Stomach smooth muscle (tissue), 2 donors: Measurements from ENCODE around the gene DCAF12.
"Not testable (repeated sequence)": the region's sequence is repeated elsewhere in the genome, so short reads cannot be mapped to it uniquely, and the experiment has no call there.

ENCODE experiments used
- H3K27ac ChIP-seq: one replicate; pipeline ENCODE4 v1.7.0; 2013; ENCODE audit warnings: mild to moderate bottlenecking, low read length, inconsistent platforms
- H3K27me3 ChIP-seq, 2 donors: one replicate each; pipeline ENCODE4 v1.7.0; 2013; ENCODE audit warnings: low read length in 2 of 2; ENCODE audit not compliant: insufficient read depth in 2 of 2, control insufficient read depth in 1 of 2
- H3K36me3 ChIP-seq, 2 donors: one replicate each; pipeline ENCODE4 v1.7.0; 2013; ENCODE audit warnings: low read length in 2 of 2; ENCODE audit not compliant: control insufficient read depth in 2 of 2, insufficient read depth in 2 of 2
- H3K4me1 ChIP-seq: one replicate; pipeline ENCODE4 v1.7.0; 2013; ENCODE audit warnings: low read length; ENCODE audit not compliant: control insufficient read depth, insufficient read depth
- H3K4me3 ChIP-seq, 2 donors: one replicate each; pipeline ENCODE4 v1.7.0; 2013; ENCODE audit warnings: low read length in 2 of 2
- H3K9ac ChIP-seq, 2 donors: one replicate each; pipeline ENCODE4 v1.7.0; 2013; ENCODE audit warnings: low read length in 2 of 2, mild to moderate bottlenecking in 1 of 2
- H3K9me3 ChIP-seq, 2 donors: one replicate each; pipeline ENCODE4 v1.7.0; 2013; ENCODE audit warnings: low read length in 2 of 2; ENCODE audit not compliant: control insufficient read depth in 2 of 2
- donor health status: healthy.
- donor health status: Pancreatic carcinoma.

Gene DCAF12

DNA sequence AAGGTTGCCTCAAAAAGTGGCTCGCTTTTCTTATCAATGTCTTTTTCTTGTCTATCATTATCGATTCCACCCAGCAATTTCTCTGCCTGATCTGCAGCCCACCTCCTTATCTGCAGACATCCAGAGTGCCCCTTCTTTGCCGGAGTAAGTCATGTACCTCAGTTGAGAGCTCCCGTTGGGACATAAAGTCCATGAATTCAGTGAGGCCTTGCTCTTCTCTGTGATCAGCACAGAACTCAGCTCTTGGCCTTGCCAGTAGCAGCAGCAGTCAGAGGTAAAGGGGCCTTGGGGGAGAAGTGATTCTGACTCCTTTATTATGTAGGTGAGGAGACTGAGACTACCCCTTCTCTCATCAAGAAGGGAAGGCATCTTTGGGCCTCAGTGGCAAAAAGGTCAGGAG lies 24.9 kb upstream of the DCAF12 start:
- no peaks in the 10 kb centered on the region for H3K9me3 ChIP-seq
- no peaks in the 10 kb centered on the region for H3K27me3 ChIP-seq
- H3K36me3 ChIP-seq: no peaks in the 10 kb centered on the region
- no peak overlapping the region for H3K4me3 ChIP-seq
- H3K9ac ChIP-seq: no peak overlapping the region
- H3K4me1 ChIP-seq: no peaks in the 10 kb centered on the region
- no peak overlapping the region for H3K27ac ChIP-seq

DNA sequence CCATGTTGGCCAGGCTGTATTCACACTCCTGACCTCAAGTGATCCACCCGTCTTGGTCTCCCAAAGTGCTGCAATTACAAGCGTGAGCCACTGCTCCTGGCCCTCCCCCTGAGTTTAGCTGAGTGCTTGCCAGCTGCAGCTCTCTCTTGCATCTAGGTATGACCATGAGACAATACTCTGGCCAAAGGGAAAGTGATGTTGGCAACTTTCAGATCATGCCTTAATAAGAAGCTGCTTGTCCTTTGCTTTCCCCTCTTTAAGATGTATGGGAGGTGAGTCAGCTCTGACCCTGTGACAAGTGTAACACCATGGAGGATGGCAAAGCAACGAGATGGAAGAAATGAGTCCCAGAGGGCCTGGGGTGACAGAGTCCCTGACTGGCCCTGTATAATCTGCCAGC lies 18.7 kb upstream of the DCAF12 start:
- Histone ChIP-seq H3K27ac (no peak overlapping the region), H3K4me1 (no peaks in the 10 kb centered on the region), H3K36me3 (no peaks in the 10 kb centered on the region), H3K9me3 (no peaks in the 10 kb centered on the region), H3K9ac (no peak overlapping the region), H3K27me3 (no peaks in the 10 kb centered on the region), H3K4me3 (no peak overlapping the region)

DNA sequence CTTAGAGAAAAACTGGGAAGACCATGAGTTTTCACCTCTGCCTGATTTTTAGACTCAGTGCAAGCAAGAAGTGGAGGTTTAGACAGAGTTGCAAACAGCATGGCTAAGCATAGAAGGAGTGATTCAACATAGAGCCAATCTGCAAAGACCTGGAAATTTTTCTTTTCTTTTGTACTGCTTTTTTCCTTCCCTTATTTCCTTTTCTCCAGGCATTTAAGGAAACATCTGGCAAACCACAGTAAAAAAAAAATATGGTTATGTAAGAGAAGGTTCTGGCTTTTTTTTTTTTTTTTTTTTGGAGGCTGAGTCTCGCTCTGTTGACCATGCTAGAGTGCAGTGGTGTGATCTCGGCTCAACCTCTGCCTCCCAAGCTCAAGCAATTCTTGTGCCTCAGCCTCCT lies 16.6 kb upstream of the DCAF12 start:
- H3K9ac ChIP-seq: no peak overlapping the region
- H3K36me3 ChIP-seq: no peaks in the 10 kb centered on the region
- no peak overlapping the region for H3K4me3 ChIP-seq
- H3K27ac ChIP-seq: no peak overlapping the region
- no peaks in the 10 kb centered on the region for H3K4me1 ChIP-seq
- no peaks in the 10 kb centered on the region for H3K27me3 ChIP-seq
- no peaks in the 10 kb centered on the region for H3K9me3 ChIP-seq

DNA sequence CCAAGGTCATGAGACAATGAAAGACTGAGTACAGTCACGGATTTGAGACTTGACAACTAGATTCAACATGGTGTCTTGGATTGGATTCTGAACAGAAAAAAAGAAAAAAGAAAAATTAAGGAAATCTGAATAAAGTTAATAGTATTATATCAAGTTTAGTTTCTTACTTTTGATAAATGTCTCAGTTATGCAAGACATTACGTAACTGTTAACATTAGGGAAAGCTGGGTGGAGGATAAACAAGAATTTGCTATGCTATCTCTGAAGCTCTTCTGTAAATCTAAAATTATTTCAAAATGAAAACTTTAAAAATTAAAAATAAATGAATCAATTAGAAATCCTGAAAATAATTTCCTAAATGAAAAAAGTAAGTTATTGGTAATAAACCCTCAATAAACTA lies 14.4 kb upstream of the DCAF12 start:
- no peak overlapping the region for H3K4me3 ChIP-seq
- H3K4me1 ChIP-seq: no peaks in the 10 kb centered on the region
- H3K9ac ChIP-seq: no peak overlapping the region
- no peaks in the 10 kb centered on the region for H3K27me3 ChIP-seq
- no peak overlapping the region for H3K27ac ChIP-seq
- no peaks in the 10 kb centered on the region for H3K36me3 ChIP-seq
- no peaks in the 10 kb centered on the region for H3K9me3 ChIP-seq

DNA sequence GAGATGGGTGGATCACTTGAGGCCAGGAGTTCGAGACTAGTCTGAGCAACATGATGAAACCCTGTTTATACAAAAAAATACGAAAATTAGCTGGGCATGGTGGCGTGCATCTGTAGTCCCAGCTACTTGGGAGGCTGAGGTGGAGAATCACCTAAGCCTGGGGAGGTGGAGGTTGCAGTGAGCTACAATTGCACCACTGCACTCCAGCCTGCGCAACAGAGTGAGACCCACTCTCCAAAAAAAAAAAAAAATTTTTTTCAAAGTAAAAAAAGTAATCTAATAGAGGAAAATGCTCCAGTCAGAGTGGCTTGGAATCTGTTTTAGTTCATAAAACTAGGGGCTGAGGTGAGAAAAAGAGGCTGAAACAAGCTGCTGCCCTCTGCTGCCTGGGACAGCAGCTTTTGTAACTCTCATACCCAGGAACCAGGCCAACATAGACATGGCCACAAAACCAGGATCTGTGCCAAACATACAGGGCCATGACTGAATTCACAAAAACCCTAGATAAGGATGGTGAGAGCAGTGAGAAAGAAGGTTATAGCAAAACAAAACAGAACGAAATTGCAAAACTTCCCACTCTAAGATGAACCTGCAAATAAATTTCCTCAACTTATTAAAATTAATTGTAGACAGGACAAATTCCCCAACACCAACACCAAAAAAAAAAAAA lies 13.1 kb upstream of the DCAF12 start:
- H3K27ac ChIP-seq: no peak overlapping the region
- H3K9me3 ChIP-seq: no peaks in the 10 kb centered on the region
- no peaks in the 10 kb centered on the region for H3K36me3 ChIP-seq
- H3K27me3 ChIP-seq: no peaks in the 10 kb centered on the region
- H3K4me3 ChIP-seq: no peak overlapping the region
- H3K9ac ChIP-seq: no peak overlapping the region
- H3K4me1 ChIP-seq: no peaks in the 10 kb centered on the region

DNA sequence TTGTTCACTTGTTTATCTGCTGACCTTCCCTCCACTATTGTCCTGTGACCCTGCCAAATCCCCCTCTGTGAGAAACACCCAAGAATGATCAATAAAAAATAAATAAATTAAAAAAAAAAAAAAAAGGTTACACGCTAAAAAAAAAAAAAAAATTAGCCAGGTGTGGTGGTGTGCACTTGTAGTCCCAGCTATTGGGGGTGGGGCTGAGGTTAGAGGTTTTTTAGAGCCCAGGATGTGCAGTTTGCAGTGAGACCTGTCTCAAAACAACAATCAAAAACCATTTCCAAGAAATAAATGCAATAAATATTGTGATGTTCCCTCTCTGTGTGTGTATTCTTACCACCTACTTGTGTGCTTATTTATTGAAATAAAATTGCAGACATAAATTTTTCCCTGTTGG lies 12.1 kb upstream of the DCAF12 start:
- not testable (repeated sequence) for H3K27ac ChIP-seq, H3K9ac ChIP-seq, H3K9me3 ChIP-seq, H3K27me3 ChIP-seq, H3K4me1 ChIP-seq, H3K36me3 ChIP-seq, H3K4me3 ChIP-seq

DNA sequence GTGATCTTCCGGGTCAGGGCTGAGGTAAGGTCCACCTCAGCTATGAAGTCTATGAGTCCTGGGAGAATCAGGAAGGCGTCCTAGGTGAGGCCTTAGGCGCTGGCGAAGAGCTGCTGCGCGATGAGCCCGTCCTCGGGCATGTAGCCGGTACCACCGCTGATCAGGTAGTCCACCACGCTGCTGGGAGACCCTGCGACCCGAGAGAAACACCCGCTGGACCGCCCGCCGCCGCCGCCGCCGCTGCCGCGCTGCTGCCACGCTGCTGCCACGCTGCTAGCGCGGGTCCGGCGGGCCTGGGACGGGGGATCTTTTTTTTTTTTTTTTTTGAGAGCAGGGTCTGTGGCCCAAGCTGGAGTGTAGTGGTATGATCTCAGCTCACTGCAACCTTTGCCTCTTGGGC lies 8.0 kb upstream of the DCAF12 start:
- Histone ChIP-seq H3K27me3 (no peaks in the 10 kb centered on the region), H3K9ac (no peak overlapping the region)

DNA sequence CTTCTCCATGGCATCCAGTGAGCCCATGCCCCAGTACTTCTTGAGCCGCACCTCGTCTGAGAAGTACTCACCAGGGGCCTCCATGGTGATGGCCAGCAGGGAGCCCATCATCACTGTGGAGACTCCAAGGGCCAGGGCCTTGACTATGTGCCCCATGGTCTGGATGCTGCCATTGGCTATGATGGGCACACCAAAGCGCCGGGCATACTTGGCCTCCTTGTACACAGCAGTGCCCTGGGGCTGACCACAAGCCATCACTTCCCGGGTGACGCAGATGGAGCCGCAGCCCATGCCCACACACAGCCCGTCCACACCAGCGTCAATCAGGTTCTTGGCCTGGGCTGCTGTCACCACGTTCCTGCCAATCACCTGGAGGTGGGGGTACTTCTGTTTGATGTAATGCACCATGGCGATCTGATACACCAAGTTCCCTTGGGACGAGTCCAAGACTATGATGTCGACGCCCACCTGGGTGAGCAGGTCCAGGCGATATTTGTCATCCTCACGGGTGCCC lies 7.0 kb upstream of the DCAF12 start:
- Histone ChIP-seq H3K36me3 (no peaks in the 10 kb centered on the region), H3K27me3 (no peaks in the 10 kb centered on the region), H3K4me1 (no peaks in the 10 kb centered on the region), H3K27ac (no peak overlapping the region), H3K4me3 (no peak overlapping the region), H3K9me3 (no peaks in the 10 kb centered on the region), H3K9ac (no peak overlapping the region)

More for the DNA sequence above, 8.0 kb upstream of the DCAF12 start:
- Histone ChIP-seq H3K4me1 (no peaks in the 10 kb centered on the region), H3K27ac (no peak overlapping the region), H3K36me3 (no peaks in the 10 kb centered on the region), H3K9me3 (no peaks in the 10 kb centered on the region), H3K4me3 (no peak overlapping the region)

DNA sequence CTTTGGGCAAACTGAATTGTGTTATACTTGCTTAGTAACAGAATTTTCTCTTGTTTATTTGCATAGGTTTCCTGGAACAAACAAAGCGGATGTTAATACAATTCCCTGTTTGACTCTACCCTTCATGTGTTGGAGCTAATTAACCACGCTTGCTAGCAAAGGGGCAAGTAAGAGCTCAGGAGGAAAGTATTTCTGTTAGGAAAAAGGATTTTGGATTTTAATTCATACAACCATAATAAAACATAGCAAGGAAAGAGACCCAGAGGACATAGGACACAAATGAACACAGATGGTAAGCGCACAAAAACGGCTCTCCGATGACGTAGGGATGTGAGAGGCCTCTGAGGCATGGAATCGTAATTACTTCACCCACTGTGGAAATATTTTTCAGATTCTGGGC lies 5.1 kb upstream of the DCAF12 start:
- no peaks in the 10 kb centered on the region for H3K36me3 ChIP-seq
- H3K9ac ChIP-seq: no peak overlapping the region
- no peaks in the 10 kb centered on the region for H3K9me3 ChIP-seq
- H3K4me3 ChIP-seq: no peak overlapping the region
- no peaks in the 10 kb centered on the region for H3K27me3 ChIP-seq
- H3K4me1 ChIP-seq: peaks cover 4% of the 10 kb centered on the region
- no peak overlapping the region for H3K27ac ChIP-seq

DNA sequence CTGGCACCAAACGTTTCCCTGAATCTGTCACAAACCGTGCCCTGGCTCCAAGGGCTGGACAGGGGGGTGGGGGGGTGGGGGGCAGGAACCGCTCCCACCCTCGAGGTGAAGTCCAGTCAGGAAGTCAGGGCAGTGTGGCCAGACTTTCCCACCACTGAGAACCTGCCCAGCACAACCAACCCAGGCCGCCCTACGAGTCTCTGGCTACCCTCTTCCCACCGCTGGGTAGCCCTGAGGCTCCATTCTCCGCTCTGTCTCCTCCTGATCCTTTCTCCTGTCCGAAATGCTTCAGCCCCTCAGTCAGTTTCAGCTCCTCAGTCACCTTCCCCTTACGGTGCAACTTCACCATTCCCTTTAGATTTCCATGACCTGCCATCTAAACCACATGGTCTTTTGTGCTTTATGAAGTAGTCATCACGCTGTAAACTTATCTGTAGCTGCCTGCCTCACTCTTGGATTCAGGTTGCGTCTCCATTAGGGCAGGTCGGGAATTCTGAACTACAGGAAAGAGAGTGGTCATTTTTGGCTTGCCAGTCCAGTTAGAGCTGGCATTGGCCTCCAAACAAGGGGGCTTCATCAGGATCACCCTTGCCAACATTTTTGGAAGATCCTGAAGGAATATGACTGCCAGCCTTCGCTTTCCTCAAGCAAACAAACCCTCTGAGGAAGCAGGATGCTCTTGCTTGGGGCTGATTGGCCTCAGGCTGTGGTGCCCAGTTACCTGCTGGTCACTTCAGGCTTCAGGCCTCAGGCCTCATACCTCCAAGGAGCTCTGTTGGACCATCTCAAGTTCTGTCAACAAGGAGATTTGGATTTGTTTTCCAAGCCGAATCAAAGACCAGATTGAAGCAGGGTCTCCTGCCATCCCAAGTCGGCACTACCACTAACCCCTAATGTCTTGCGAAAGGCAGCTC lies 794 bp upstream of the DCAF12 start:
- H3K9me3 ChIP-seq: no peaks in the 10 kb centered on the region
- peak overlapping the region; percentile 89 to 99 for H3K4me3 ChIP-seq
- no peaks in the 10 kb centered on the region for H3K27me3 ChIP-seq
- peak overlapping the region; percentile 84 to 96 for H3K9ac ChIP-seq
- peaks cover 9 to 10% of the 10 kb centered on the region in 2 donors for H3K36me3 ChIP-seq
- H3K4me1 ChIP-seq: peaks cover 25% of the 10 kb centered on the region
- peak overlapping the region; percentile 79 for H3K27ac ChIP-seq
